ENCODE results near the gene JADE1.

Gene JADE1

GRCh38 chr4:128846063-128846462 lies 36.6 kb downstream of the JADE1 start:
- no peak for DNase-seq

GRCh38 chr4:128847082-128847724 lies 37.7 kb downstream of the JADE1 start:
- no peak for DNase-seq

GRCh38 chr4:128848461-128848860 lies 39.0 kb downstream of the JADE1 start:
- no peak for DNase-seq

- DNase-seq: no peak
Measured at GRCh38 chr4:128850252-128850651, 40.8 kb downstream of the JADE1 start.

GRCh38 chr4:128853741-128854140 lies 44.2 kb downstream of the JADE1 start:
- DNase-seq: no peak

GRCh38 chr4:128854433-128854832 lies 44.9 kb downstream of the JADE1 start:
- no peak for DNase-seq

GRCh38 chr4:128855621-128856020 lies 46.1 kb downstream of the JADE1 start:
- no peak for DNase-seq

GRCh38 chr4:128856246-128856645 lies 46.7 kb downstream of the JADE1 start:
- no peak for DNase-seq

GRCh38 chr4:128858879-128859671 lies 49.6 kb downstream of the JADE1 start:
- no peak for DNase-seq

- no peak for DNase-seq
Measured at GRCh38 chr4:128859887-128860677, 50.6 kb downstream of the JADE1 start.

GRCh38 chr4:128861856-128862518 lies 52.5 kb downstream of the JADE1 start:
- DNase-seq: no peak

GRCh38 chr4:128862608-128863311 lies 53.3 kb downstream of the JADE1 start:
- DNase-seq: no peak

GRCh38 chr4:128863312-128864075 lies 54.0 kb downstream of the JADE1 start:
- DNase-seq: peak; percentile 20 to 39

- no peak for DNase-seq
Measured at GRCh38 chr4:128865132-128865531, 55.6 kb downstream of the JADE1 start.

GRCh38 chr4:128866269-128866668 lies 56.8 kb downstream of the JADE1 start:
- DNase-seq: no peak

- DNase-seq: no peak
Measured at GRCh38 chr4:128866691-128867090, 57.2 kb downstream of the JADE1 start.

GRCh38 chr4:128868758-128869157 lies 59.3 kb downstream of the JADE1 start:
- DNase-seq: no peak

GRCh38 chr4:128869776-128870509 lies 60.4 kb downstream of the JADE1 start:
- no peak for DNase-seq

GRCh38 chr4:128871948-128872347 lies 62.4 kb downstream of the JADE1 start:
- no peak for DNase-seq

GRCh38 chr4:128876200-128876599 lies 66.7 kb downstream of the JADE1 start:
- DNase-seq: no peak

GRCh38 chr4:128877934-128878333 lies 68.4 kb downstream of the JADE1 start:
- no peak for DNase-seq
